Mammary epithelial cell (primary cell): Measurements from ENCODE around the gene TLE3.

Experiments
- CTCF ChIP-seq, 2 donors: IDR thresholded peaks in 1 of 2; conservative IDR thresholded peaks in 1 of 2; 2 replicates each; pipeline ENCODE4 v1.5.1; 2011 to 2012; ENCODE audit warnings: inconsistent platforms in 2 of 2, low read length in 2 of 2, mild to moderate bottlenecking in 2 of 2, control low read depth in 1 of 2, low read depth in 1 of 2; ENCODE audit not compliant: insufficient read depth in 1 of 2; ENCODE audit errors: extremely low read depth in 1 of 2
- EZH2 ChIP-seq: IDR thresholded peaks from 2 replicates; pipeline ENCODE4 v1.6.1; 2012; ENCODE audit warnings: low read length, inconsistent platforms, borderline replicate concordance

GRCh38 chr15:70043590-70043989 lies 54.1 kb downstream of the TLE3 start:
- no peak for TF ChIP-seq CTCF (conservative IDR thresholded peaks at IDR 0.05 in 1 of 2, IDR thresholded peaks at IDR 0.05 in 1 of 2; ENCODE audit: extremely low read depth in 1 of 2, insufficient read depth in 1 of 2, low read depth in 1 of 2, low read length in 2 of 2)
- TF ChIP-seq EZH2: no peak
